HepG2 (cell line): ENCODE measurements around the gene DDX49. TPM values are rescaled to one million over a fixed set of nuclear protein-coding genes. Genes with fewer than 3 reads are reported as not detected.

Experiments used
- CCAR2 ChIP-seq: fragments of 200-400 bp; formaldehyde crosslinking; optimal IDR thresholded peaks from 2 replicates; pipeline ENCODE3; 2018; ENCODE audit warnings: low read depth, mild to moderate bottlenecking, low read length, moderate library complexity
- HMGXB3 ChIP-seq: sonication (generic); formaldehyde crosslinking; IDR thresholded peaks from 2 replicates; pipeline ENCODE4 v1.4.0; 2020; ENCODE audit warnings: missing genetic modification reagents, borderline replicate concordance
- HNF1B ChIP-seq: sonication (generic); formaldehyde crosslinking; IDR thresholded peaks from 2 replicates; pipeline ENCODE4 v1.5.1; 2020; ENCODE audit warnings: mild to moderate bottlenecking, moderate library complexity, missing genetic modification reagents
- MAFK ChIP-seq, 2 experiments: IDR thresholded peaks in 1 of 2; conservative IDR thresholded peaks in 1 of 2; 2 replicates each; pipeline ENCODE4 v1.6.1; 2011; ENCODE audit warnings: improper control_type of control experiment in 2 of 2, low read length in 2 of 2
- MED1 ChIP-seq: sonication (generic); formaldehyde crosslinking; IDR thresholded peaks from 2 replicates; pipeline ENCODE4 v1.4.0; 2020; ENCODE audit warnings: missing genetic modification reagents
- MIXL1 ChIP-seq: IDR thresholded peaks from 2 replicates; pipeline ENCODE4 v1.6.1; 2016
- PRDM15 ChIP-seq: sonication (generic); formaldehyde crosslinking; IDR thresholded peaks from 2 replicates; pipeline ENCODE4 v1.4.0; 2020; ENCODE audit warnings: missing genetic modification reagents
- RBM22 ChIP-seq: fragments of 200-400 bp; formaldehyde crosslinking; optimal IDR thresholded peaks from 2 replicates; pipeline ENCODE3; 2017; ENCODE audit warnings: mild to moderate bottlenecking, low read length, moderate library complexity
- SRSF9 ChIP-seq: fragments of 200-400 bp; formaldehyde crosslinking; IDR thresholded peaks from 2 replicates; pipeline ENCODE4 v1.6.1; 2018; ENCODE audit warnings: borderline replicate concordance, mild to moderate bottlenecking, low read depth, low read length; ENCODE audit not compliant: insufficient read depth, poor library complexity, severe bottlenecking
- TFAP4 ChIP-seq: sonication (generic); IDR thresholded peaks from 2 replicates; pipeline ENCODE4 v1.6.1; 2016; ENCODE audit warnings: low read depth, borderline replicate concordance
- ZBTB38 ChIP-seq: sonication (generic); formaldehyde crosslinking; IDR thresholded peaks from 2 replicates; pipeline ENCODE4 v1.5.1; 2020; ENCODE audit warnings: mild to moderate bottlenecking, missing genetic modification reagents
- ZFX ChIP-seq: sonication (generic); formaldehyde crosslinking; IDR thresholded peaks from 2 replicates; pipeline ENCODE4 v1.4.0; 2020; ENCODE audit warnings: mild to moderate bottlenecking, low read depth, missing genetic modification reagents, moderate library complexity
- polyA plus RNA-seq, 8 experiments: library from polyadenylated mRNA; depleted of rRNA in 3 of 8; stranded (reverse) in 7 of 8; unstranded in 1 of 8; fragments of >200 nt; fragmentation: Illumina TruSeq in 4 of 8; extraction: Trizol in 4 of 8; gene quantifications; 2 replicates each; pipeline versions ENCODE4 v1.2.1 to v1.2.3, GENCODE V29; 2011 to 2016; ENCODE audit warnings: low read depth in 4 of 8, missing spikeins in 1 of 8, mixed read lengths in 1 of 8; ENCODE audit not compliant: insufficient read depth in 1 of 8
- total RNA-seq, 5 experiments: library from RNA; depleted of rRNA; stranded (reverse); fragments of >200 nt; fragmentation: Illumina TruSeq; extraction: Trizol; gene quantifications; 2 replicates each; pipeline ENCODE4 v1.2.3, GENCODE V29; 2016; ENCODE audit warnings: low read depth in 1 of 5
- TF ChIP-seq, protein P1 (sequence below): sonication (generic); formaldehyde crosslinking; IDR thresholded peaks from 2 replicates; pipeline ENCODE4 v1.5.1; 2020; ENCODE audit warnings: missing genetic modification reagents, mild to moderate bottlenecking, borderline replicate concordance
- TF ChIP-seq, protein P2 (sequence below): sonication (generic); formaldehyde crosslinking; IDR thresholded peaks from 2 replicates; pipeline ENCODE4 v1.9.0; 2022; ENCODE audit warnings: missing genetic modification reagents, mild to moderate bottlenecking, borderline replicate concordance

DDX49 gene
- total and polyA plus RNA-seq, 2 of the 13 experiments (the other 11 are each of a cell fraction or from before 2014, with no cell fraction given): 27.0 to 46.2 TPM

DNA sequence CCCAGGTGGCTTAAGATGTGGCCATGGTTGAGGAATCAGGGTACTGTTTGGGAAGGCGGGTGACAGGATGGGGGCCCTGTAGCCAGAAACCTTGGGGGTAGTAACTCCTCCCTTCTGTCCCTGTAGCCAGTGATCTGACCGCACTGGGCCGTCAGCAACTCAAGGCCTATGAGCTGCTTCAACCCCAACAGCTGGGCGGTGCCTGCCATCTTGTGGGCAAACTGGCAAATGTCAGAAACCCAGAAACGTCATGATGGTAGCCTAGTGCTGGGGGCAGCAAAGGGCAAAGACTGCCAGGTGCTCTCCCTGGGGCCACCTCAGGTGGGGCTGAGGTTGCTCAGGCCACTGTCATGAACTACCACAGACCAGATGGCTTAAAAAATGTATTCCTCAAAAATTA, 3.9 kb upstream of the DDX49 start (continued):
- TF ChIP-seq PRDM15 (CRISPR knock-in tag) (no peak), HMGXB3 (CRISPR knock-in tag) (no peak), TFAP4 (peak; percentile 23; the same call in 1 of the 2 replicates), MED1 (CRISPR knock-in tag) (peak; percentile 16; the same call in 1 of the 2 replicates), CCAR2 (no peak), ZBTB38 (CRISPR knock-in tag) (0 out of 2 replicates have a peak, but pooled peaks have one; percentile 39), MAFK (conservative IDR thresholded peaks at IDR 0.05 in 1 of 2, IDR thresholded peaks at IDR 0.05 in 1 of 2; ENCODE audit: low read length in 2 of 2) (no peak), ZFX (peak; percentile 36; the same call in 1 of the 2 replicates), HNF1B (CRISPR knock-in tag) (no peak), RBM22 (peak; percentile 53), SRSF9 (no peak), MIXL1 (no peak)
- TF ChIP-seq, protein P1, sequence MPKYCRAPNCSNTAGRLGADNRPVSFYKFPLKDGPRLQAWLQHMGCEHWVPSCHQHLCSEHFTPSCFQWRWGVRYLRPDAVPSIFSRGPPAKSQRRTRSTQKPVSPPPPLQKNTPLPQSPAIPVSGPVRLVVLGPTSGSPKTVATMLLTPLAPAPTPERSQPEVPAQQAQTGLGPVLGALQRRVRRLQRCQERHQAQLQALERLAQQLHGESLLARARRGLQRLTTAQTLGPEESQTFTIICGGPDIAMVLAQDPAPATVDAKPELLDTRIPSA: no peak
- TF ChIP-seq, protein P2, sequence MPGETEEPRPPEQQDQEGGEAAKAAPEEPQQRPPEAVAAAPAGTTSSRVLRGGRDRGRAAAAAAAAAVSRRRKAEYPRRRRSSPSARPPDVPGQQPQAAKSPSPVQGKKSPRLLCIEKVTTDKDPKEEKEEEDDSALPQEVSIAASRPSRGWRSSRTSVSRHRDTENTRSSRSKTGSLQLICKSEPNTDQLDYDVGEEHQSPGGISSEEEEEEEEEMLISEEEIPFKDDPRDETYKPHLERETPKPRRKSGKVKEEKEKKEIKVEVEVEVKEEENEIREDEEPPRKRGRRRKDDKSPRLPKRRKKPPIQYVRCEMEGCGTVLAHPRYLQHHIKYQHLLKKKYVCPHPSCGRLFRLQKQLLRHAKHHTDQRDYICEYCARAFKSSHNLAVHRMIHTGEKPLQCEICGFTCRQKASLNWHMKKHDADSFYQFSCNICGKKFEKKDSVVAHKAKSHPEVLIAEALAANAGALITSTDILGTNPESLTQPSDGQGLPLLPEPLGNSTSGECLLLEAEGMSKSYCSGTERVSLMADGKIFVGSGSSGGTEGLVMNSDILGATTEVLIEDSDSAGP (CRISPR knock-in tag): 0 out of 2 replicates have a peak, but pooled peaks have one; percentile 46
